Measurements from ENCODE around the gene INTS11.

The INTS11 gene

DNA sequence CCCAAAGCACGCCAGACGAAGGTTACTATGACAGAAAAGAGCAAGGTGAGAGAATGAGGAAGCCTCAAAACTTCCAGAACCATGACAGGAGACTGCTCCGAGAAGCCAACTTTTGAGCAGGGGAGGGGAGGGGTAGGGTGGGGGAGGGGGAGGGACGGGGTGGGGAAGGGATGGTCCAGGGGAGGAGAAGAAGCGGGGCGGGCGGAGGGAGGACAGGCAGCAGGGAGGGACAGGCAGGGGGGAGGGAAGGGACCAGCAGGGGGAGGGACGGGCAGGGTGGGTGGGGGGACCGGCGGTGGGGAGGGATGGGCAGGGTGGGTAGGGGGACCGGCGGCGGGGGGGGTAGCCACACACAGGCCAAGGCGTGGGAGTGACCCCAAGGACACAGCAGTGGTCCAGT lies 2.0 kb downstream of the INTS11 start:
- H3K4ac ChIP-seq (ENCODE audit: low read depth, low read length) = peak overlapping the region; percentile 21
- H2BK12ac ChIP-seq (ENCODE audit: low read length) = no peak overlapping the region
- H3K4me2 ChIP-seq (ENCODE audit: low read length) = no peak overlapping the region
- H3K4me3 ChIP-seq (ENCODE audit: low read depth, low read length) = no peak overlapping the region
- H3K9me3 ChIP-seq (ENCODE audit: insufficient read depth, low read depth, low read length) = peaks cover 3% of the 10 kb centered on the region
- H4K91ac ChIP-seq (ENCODE audit: low read depth, low read length) = no peak overlapping the region
- no peak overlapping the region for H2AK5ac ChIP-seq (ENCODE audit: low read length)
- no peak overlapping the region for H4K12ac ChIP-seq (ENCODE audit: low read depth, low read length)
- no peak overlapping the region for H2AFZ ChIP-seq (ENCODE audit: insufficient read depth, low read length, poor library complexity)
- DNase-seq = no peak
- peaks cover 26% of the 10 kb centered on the region for H3K79me2 ChIP-seq (ENCODE audit: control insufficient read depth, insufficient read depth, low read length, poor library complexity)
- no peak overlapping the region for H2BK5ac ChIP-seq (ENCODE audit: low read depth, low read length, poor library complexity)
- no peak overlapping the region for H3K14ac ChIP-seq (ENCODE audit: low read length)
- H3K4me1 ChIP-seq (ENCODE audit: control insufficient read depth in 1 of 2, insufficient read depth in 2 of 2, low read length in 2 of 2) = peaks cover 12 to 16% of the 10 kb centered on the region in 2 experiments
- H3K36me3 ChIP-seq (ENCODE audit: control insufficient read depth in 1 of 2, insufficient read depth in 2 of 2, low read length in 2 of 2) = peaks cover 38 to 40% of the 10 kb centered on the region in 2 experiments
- no peak overlapping the region for H2BK120ac ChIP-seq (ENCODE audit: insufficient read depth, low read length, poor library complexity)
- no CpG with 5 or more reads among the region's 14 CpGs for WGBS (ENCODE audit: extremely low coverage, insufficient coverage, insufficient read length)
- H3K27ac ChIP-seq (ENCODE audit: low read depth, low read length) = no peak overlapping the region
- H3K9ac ChIP-seq (ENCODE audit: low read length) = no peak overlapping the region
- no peak overlapping the region for H3K18ac ChIP-seq (ENCODE audit: low read length)
- no peak overlapping the region for H3K23ac ChIP-seq (ENCODE audit: low read length)
- H4K8ac ChIP-seq (ENCODE audit: low read depth, low read length) = no peak overlapping the region
- peaks cover 9% of the 10 kb centered on the region for H3K79me1 ChIP-seq (ENCODE audit: low read length)
- no peaks in the 10 kb centered on the region for H3K27me3 ChIP-seq (ENCODE audit: insufficient read depth, low read length)

DNA sequence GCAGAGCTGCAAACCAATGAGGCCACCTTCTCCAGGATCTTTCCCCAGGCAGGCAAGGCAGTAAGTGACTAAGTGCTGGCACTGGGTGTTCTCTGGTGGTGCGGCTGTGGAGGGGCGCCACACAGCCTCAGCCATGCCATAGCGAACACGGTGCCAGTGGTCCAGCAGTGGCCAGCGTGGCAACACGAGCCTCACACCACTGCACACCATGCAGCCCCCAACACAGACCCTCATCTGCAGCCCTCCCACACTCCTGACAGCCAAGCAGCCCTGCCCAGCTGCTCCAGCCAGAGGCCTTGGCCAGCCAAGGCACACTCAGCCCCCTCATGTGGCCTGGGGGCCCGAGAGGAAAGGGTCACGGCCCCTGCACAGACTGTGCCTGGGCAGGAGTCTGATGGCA lies 3.0 kb downstream of the INTS11 start:
- Histone ChIP-seq H3K36me3 (ENCODE audit: control insufficient read depth in 1 of 2, insufficient read depth in 2 of 2, low read length in 2 of 2) (peaks cover 33 to 35% of the 10 kb centered on the region in 2 experiments), H2AK5ac (ENCODE audit: low read length) (no peak overlapping the region), H3K23ac (ENCODE audit: low read length) (no peak overlapping the region), H2BK12ac (ENCODE audit: low read length) (no peak overlapping the region), H3K4me3 (ENCODE audit: low read depth, low read length) (no peak overlapping the region), H3K4me2 (ENCODE audit: low read length) (no peak overlapping the region), H2BK120ac (ENCODE audit: insufficient read depth, low read length, poor library complexity) (no peak overlapping the region), H3K79me2 (ENCODE audit: control insufficient read depth, insufficient read depth, low read length, poor library complexity) (peaks cover 26% of the 10 kb centered on the region), H2BK5ac (ENCODE audit: low read depth, low read length, poor library complexity) (no peak overlapping the region), H3K79me1 (ENCODE audit: low read length) (peaks cover 9% of the 10 kb centered on the region), H3K4me1 (ENCODE audit: control insufficient read depth in 1 of 2, insufficient read depth in 2 of 2, low read length in 2 of 2) (peaks cover 12 to 16% of the 10 kb centered on the region in 2 experiments), H4K8ac (ENCODE audit: low read depth, low read length) (no peak overlapping the region), H4K12ac (ENCODE audit: low read depth, low read length) (no peak overlapping the region), H2AFZ (ENCODE audit: insufficient read depth, low read length, poor library complexity) (no peak overlapping the region), H3K4ac (ENCODE audit: low read depth, low read length) (peak overlapping the region; percentile 16), H3K14ac (ENCODE audit: low read length) (no peak overlapping the region), H3K9me3 (ENCODE audit: insufficient read depth, low read depth, low read length) (peaks cover 3% of the 10 kb centered on the region), H3K18ac (ENCODE audit: low read length) (no peak overlapping the region), H3K9ac (ENCODE audit: low read length) (no peak overlapping the region), H3K27ac (ENCODE audit: low read depth, low read length) (no peak overlapping the region), H4K91ac (ENCODE audit: low read depth, low read length) (no peak overlapping the region), H3K27me3 (ENCODE audit: insufficient read depth, low read length) (no peaks in the 10 kb centered on the region)
- no CpG with 5 or more reads among the region's 8 CpGs for WGBS (ENCODE audit: extremely low coverage, insufficient coverage, insufficient read length)
- DNase-seq = no peak

DNA sequence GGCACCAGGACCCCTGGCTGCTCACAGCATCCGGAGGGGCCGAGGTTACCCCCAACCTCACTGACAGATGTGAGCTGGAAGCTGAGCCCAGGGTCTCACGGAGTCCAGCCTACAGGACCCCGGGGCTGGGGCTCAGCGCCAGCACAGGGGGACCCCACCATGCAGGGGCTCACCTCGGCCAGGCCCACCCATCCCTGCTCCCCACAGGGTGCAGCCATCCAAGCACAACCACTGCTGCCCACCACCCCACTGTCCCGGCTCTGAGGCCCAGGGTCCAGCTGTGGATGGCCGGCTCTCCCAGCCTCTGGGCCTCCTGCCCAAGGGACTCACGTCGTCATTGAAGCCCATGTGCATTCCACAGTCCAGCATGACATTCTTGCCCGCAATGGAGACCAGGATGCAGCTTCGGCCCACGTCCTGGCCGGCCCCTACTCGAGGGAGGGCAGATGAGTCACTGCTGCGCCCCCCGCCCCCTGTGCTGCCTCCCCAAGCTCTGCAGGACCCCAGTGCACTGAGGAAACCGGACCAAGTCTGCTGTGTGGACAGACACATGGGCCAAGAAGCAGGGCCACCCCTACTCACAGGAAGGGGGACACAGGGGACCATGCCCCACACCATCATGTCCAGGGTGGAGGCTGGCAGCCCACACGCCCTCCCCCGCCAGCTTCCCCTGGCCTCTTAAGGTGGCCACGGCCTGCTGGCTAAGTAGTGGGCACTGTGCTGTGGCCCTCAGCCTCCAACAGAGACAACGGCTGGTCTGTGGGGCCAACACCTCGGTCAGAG lies 3.6 kb downstream of the INTS11 start:
- Histone ChIP-seq H3K9me3 (ENCODE audit: insufficient read depth, low read depth, low read length) (peaks cover 3% of the 10 kb centered on the region), H3K79me2 (ENCODE audit: control insufficient read depth, insufficient read depth, low read length, poor library complexity) (peaks cover 26% of the 10 kb centered on the region), H3K27ac (ENCODE audit: low read depth, low read length) (no peak overlapping the region), H3K9ac (ENCODE audit: low read length) (no peak overlapping the region), H3K79me1 (ENCODE audit: low read length) (peaks cover 9% of the 10 kb centered on the region), H4K8ac (ENCODE audit: low read depth, low read length) (no peak overlapping the region), H3K23ac (ENCODE audit: low read length) (no peak overlapping the region), H3K27me3 (ENCODE audit: insufficient read depth, low read length) (no peaks in the 10 kb centered on the region), H2BK12ac (ENCODE audit: low read length) (no peak overlapping the region), H3K4me1 (ENCODE audit: control insufficient read depth in 1 of 2, insufficient read depth in 2 of 2, low read length in 2 of 2) (peaks cover 12 to 14% of the 10 kb centered on the region in 2 experiments), H2BK120ac (ENCODE audit: insufficient read depth, low read length, poor library complexity) (no peak overlapping the region), H2BK5ac (ENCODE audit: low read depth, low read length, poor library complexity) (no peak overlapping the region), H3K14ac (ENCODE audit: low read length) (no peak overlapping the region), H3K18ac (ENCODE audit: low read length) (no peak overlapping the region), H4K12ac (ENCODE audit: low read depth, low read length) (no peak overlapping the region), H3K4ac (ENCODE audit: low read depth, low read length) (peak overlapping the region; percentile 43), H3K4me2 (ENCODE audit: low read length) (no peak overlapping the region), H3K36me3 (ENCODE audit: control insufficient read depth in 1 of 2, insufficient read depth in 2 of 2, low read length in 2 of 2) (peaks cover 35 to 36% of the 10 kb centered on the region in 2 experiments), H4K91ac (ENCODE audit: low read depth, low read length) (no peak overlapping the region), H2AFZ (ENCODE audit: insufficient read depth, low read length, poor library complexity) (no peak overlapping the region), H2AK5ac (ENCODE audit: low read length) (no peak overlapping the region), H3K4me3 (ENCODE audit: low read depth, low read length) (no peak overlapping the region)
- DNase-seq = no peak
- no CpG with 5 or more reads among the region's 23 CpGs for WGBS (ENCODE audit: extremely low coverage, insufficient coverage, insufficient read length)

DNA sequence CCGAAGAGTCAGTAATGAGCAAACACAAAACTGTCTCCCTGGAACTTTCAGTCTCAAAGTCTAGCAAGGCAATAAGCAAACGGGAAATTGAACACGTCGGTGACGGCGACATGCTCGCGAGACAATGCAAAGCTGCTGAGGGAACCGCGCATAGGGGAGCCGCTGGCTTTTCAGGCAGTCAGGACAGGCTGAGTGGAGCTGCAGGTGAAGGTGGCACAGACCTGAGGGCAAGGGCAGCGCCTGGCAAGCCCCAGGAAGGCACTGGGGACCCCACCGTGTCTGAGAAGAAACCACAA lies 4.9 kb downstream of the INTS11 start:
- Histone ChIP-seq H2AK5ac (ENCODE audit: low read length) (no peak overlapping the region), H3K9me3 (ENCODE audit: insufficient read depth, low read depth, low read length) (no peaks in the 10 kb centered on the region), H3K4me1 (ENCODE audit: control insufficient read depth in 1 of 2, insufficient read depth in 2 of 2, low read length in 2 of 2) (peaks cover 2 to 6% of the 10 kb centered on the region in 2 experiments), H3K14ac (ENCODE audit: low read length) (no peak overlapping the region), H3K18ac (ENCODE audit: low read length) (no peak overlapping the region), H3K79me2 (ENCODE audit: control insufficient read depth, insufficient read depth, low read length, poor library complexity) (peaks cover 17% of the 10 kb centered on the region), H2BK12ac (ENCODE audit: low read length) (no peak overlapping the region), H3K79me1 (ENCODE audit: low read length) (peaks cover 4% of the 10 kb centered on the region), H3K36me3 (ENCODE audit: control insufficient read depth in 1 of 2, insufficient read depth in 2 of 2, low read length in 2 of 2) (peaks cover 44 to 45% of the 10 kb centered on the region in 2 experiments), H3K27me3 (ENCODE audit: insufficient read depth, low read length) (no peaks in the 10 kb centered on the region), H3K4me2 (ENCODE audit: low read length) (no peak overlapping the region), H4K91ac (ENCODE audit: low read depth, low read length) (no peak overlapping the region), H4K12ac (ENCODE audit: low read depth, low read length) (no peak overlapping the region), H3K4me3 (ENCODE audit: low read depth, low read length) (no peak overlapping the region), H2AFZ (ENCODE audit: insufficient read depth, low read length, poor library complexity) (no peak overlapping the region), H2BK120ac (ENCODE audit: insufficient read depth, low read length, poor library complexity) (no peak overlapping the region), H3K27ac (ENCODE audit: low read depth, low read length) (no peak overlapping the region), H3K4ac (ENCODE audit: low read depth, low read length) (no peak overlapping the region), H4K8ac (ENCODE audit: low read depth, low read length) (no peak overlapping the region), H2BK5ac (ENCODE audit: low read depth, low read length, poor library complexity) (no peak overlapping the region), H3K23ac (ENCODE audit: low read length) (no peak overlapping the region), H3K9ac (ENCODE audit: low read length) (no peak overlapping the region)
- no peak for DNase-seq
- WGBS (ENCODE audit: extremely low coverage, insufficient coverage, insufficient read length) = no CpG with 5 or more reads among the region's 13 CpGs
